Renal cortex interstitium (tissue), 11 donors: ENCODE results near the gene INSYN1. TPM values are rescaled to one million over a fixed set of nuclear protein-coding genes. Genes with fewer than 3 reads are reported as not detected.
"Not testable (repeated sequence)": the region's sequence is repeated elsewhere in the genome, so short reads cannot be mapped to it uniquely, and the experiment has no call there.

ENCODE experiments used
- DNase-seq, 11 donors: peaks; one replicate each; pipeline ENCODE4 v3.0.0-alpha.2; 2013; ENCODE audit warnings: low read depth in 9 of 11, low spot score in 4 of 11; ENCODE audit errors: extremely low read depth in 1 of 11
- polyA plus RNA-seq, 3 donors: library from polyadenylated mRNA; unstranded; fragments of 120-200 nt; gene quantifications; one replicate each; pipeline ENCODE4 v1.2.1, GENCODE V29; 2013; ENCODE audit not compliant: insufficient read length in 3 of 3

Gene INSYN1
- polyA plus RNA-seq, 3 donors = 11.1 to 26.2 (median 22.8) TPM

DNA sequence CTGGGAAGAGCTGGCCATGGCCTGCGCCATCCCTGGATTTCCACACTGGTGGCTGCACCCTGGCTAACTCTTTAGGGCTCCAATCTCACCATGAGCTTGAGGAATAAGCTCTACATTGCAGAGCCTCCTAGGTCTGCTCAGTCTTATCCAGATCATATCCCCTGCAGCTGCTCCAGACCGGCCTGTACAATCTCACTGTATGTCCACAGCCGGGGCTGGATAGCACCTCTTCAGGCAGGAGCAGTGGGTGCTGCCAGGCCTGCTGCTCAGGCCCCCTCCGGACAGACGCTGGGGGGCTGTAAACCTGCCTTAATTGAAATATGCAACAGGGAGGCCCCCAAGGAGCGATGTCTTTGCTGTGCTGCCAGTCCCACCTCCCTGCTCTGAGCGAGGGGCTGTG is 15.6 kb downstream of the INSYN1 start:
- DNase-seq = no peak

DNA sequence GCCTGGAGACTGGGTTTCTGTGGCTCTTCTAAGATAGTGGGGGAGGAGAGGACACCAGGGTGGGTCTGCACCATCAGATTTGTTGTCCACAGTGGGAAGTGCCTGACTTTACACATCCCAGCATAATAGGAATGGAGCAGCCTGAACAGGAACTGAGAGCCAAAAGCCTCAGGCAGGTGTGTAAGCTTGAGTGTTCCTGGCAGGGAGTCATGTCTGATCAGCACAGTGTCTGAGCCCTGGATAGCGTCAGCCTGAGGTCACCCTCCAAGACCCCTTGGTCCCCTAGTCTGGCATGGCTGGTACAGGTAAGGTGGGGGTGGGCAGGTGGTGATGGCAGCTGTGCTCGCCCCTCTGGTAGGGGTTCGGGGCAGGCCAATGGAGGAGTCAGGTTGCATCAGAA is 20.2 kb downstream of the INSYN1 start:
- no peak for DNase-seq

DNA sequence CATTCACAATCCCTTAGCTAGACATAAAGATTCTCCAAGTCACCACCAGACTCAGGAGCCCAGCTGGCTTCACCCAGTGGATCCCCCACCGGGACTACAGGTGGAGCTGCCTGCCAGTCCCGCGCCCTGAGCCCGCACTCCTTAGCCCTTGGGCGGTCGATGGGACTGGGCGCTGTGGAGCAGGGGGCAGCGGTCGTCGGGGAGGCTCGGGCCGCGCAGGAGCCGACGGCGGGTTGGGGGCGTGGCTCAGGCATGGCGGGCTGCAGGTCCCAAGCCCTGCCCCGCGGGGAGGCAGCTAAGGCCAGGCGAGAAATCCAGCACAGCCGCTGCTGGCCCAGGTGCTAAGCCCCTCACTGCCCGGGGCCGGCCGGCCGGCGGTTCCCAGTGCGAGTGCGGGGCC is 21.1 kb downstream of the INSYN1 start:
- DNase-seq = not testable (repeated sequence)

DNA sequence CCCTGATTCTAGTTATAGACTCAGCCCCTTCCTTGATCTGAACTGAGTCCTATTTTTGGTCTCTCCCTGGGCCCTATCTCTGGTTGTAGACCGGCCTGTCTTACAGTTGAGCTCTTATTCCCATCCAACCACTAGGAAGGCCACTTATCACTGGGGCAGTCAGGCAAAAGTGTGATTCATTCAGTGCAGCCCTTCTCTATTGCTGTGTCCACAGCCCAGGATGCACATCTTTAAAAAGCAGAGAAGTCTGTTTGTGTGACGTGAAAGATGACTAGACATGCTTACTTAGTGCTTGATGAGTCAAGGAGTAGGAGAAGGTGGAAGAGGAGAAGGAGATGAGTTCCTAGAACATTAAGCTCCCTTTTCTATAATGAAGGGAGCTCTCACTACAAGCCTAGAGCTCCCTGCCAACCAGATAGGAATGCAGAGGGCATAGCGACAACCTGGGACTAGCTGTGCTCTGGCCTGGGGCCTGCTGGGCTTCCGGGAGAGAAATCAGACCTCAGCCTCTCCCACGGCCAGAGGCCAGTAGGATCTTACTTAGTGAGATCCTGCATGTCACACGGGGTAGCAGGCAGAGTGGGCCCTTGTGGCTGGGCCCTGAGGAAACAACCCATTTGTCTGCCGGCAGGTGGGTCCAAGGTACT is 25.7 kb downstream of the INSYN1 start:
- DNase-seq = no peak

DNA sequence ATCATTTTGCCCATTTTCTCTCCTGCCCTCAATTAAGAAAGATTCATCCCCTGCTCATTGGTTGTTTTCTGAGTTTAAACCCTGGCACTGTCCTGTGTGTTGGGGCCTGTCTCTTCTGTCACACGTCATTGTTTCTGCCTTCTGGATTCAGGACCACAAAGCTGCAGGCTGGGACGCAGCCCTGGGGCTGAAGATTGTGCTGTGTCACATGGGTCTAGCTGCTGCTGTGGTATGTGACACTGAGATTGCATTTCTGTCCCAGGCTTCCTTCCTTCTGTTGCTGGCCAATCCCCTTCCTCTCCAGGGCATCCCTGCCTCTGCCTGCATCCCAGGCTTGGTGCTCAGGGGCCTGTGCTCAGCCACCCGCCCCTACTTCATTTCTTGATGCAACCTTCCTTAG is 28.9 kb downstream of the INSYN1 start:
- DNase-seq = no peak

DNA sequence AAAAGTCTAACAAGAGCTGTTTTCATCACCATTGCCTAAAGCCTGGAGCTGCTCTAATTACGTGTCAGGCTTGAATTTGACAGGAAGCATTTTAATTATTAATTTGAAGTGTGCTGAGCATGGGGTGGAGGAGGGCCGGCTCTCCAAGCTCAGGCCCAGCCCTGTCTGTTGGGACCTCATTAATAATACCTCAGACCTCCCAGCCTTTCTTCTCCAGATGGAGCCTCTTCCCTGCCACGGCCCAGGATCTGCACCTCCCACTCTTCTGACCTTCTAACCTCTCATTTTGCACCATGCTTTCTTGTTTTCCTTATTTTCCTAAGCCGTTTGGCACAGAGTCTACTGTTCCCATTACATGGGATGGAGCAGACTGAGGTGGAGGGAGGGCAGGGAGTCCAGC is 30.0 kb downstream of the INSYN1 start:
- peak in 2 of 11 donors; percentile 13 to 28 for DNase-seq

DNA sequence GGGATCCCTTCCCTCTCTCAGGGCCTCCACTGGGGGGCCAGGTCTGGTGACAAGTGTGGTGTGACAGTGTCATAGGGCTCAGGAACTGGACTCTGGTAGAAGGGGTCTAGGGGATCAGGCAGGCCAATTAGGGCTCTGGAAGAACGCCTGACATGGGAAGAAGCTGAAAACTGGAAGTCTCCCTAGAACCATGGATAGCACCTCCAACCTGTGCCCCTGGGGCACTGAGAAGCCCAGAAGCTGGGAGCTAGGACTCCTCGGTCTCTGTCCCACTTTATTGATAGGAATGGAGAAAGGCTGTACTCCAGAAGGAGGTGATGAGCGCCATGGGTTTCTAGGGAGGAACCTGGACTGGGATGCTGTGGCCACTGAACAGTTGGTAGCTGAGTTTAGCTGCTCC is 30.7 kb downstream of the INSYN1 start:
- DNase-seq = no peak

DNA sequence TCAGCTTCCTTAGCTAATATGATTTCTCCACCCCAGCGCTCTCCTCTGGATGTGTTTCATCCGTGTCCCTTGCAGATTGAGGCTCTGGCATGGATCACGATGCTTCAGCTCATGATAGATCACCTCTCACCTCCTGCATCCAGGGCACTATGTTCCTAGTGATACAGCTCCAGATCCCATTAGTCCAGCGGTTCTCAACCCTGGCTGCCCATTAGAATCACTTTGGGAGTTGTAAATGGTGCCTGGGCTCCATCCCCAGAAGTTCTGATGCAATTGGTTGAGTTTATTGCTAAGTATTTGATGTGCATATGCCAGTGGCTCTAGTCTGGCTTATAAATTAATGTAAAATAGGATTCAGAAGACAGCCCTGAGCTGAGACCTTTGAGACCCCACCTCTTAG is 34.5 kb downstream of the INSYN1 start:
- no peak for DNase-seq

DNA sequence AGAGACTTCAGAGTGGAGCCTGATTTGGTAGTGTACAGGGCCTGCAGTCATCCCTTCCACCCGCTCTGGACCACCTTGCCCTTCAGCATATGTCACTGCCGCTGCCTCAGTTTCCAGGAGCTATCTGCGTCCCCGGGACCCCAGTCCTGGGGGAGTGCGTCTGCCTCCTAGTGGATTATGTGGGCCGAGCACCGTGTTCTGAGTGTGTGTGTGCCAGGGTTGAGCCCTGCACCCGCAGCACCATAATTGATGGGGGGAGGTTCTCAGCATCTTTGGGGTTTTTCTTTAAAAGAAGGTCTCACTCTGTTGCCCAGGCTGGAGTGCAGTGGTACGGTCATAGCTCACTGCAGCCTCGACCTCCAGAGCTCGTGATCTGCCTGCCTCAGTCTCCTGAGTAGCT is 35.3 kb downstream of the INSYN1 start:
- no peak for DNase-seq

DNA sequence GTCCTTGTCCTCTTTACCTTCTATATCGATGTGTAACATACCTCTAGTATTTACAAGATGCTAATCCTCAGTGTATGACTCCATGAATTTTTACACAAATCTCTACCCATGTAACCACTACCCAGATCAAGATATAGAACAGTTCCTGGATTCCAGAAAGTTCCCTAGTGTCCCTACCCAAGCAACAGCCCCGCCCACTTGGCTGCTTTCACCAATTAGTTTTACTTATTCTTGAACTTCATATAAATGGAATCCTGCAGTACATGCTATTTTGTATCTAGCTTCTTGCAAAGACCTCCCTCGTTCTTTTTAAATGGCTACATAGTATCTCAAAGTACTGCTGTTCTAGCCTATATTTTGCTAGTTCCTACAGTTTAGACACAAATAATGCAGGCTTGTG is 35.9 kb downstream of the INSYN1 start:
- no peak for DNase-seq

DNA sequence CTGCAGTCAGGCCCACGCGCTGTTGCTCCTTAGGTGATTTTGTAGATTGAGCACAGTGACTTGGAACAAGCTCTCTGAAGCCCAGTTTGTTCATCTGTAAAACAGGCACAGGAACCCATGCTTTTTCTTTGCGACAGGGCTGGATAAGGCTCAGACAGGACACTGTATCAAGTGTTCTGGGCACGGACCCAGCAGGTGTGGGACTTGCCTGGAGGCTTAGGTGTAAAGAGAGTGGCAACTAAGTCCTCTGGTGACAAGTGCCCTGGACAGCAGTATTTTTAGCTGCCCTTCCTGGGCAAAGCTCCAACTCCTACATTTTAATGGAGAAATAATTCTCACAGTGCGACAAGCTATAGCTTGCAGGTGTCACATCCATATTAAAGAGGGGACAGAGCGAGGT is 36.7 kb downstream of the INSYN1 start:
- DNase-seq = no peak

DNA sequence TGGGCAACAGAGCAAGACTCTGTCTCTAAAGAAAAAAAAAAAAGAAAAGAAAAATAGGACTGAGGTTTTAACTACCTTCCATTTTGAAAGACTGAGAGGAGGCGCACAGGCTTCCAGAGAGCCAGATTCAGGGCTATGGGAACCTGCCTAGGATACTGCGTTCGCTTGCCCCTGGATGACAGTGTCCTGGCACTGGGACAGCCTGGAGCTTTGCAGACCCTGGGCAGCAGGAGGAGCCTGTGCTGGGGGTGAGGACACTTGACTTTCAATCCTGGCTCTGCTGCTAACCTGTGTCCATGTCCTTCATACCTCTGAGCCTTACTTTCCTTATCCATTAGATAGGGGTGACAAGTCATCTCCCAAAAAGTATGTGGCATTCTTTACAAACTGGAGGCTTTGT is 37.7 kb downstream of the INSYN1 start:
- DNase-seq = no peak

DNA sequence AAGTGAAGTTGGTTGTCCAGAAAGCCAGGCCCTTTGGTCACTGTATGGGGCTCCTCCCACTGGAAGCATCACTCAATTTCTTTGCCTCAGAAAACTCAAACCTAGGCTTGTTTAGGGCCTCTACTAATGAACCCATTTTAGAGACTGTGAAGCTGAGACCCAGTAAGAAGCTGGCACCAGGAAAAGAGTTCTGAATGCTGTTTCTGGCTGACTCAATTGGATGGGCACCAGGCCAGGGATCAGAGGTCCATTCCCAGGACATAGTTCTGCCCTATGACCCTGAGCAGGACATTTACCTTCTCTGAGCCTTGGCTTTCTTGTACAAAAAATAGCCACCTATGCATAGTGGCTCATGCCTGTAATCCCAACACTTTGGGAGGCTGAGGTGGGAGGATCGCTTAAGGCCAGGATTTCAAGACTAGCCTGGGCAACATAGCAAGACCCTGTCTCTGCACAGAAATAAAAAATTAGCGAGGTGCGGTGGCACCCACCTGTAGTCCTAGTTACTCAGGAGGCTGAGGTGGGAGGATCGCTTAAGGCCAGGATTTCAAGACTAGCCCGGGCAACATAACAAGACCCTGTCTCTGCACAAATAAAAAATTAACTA is 38.4 kb downstream of the INSYN1 start:
- no peak for DNase-seq

DNA sequence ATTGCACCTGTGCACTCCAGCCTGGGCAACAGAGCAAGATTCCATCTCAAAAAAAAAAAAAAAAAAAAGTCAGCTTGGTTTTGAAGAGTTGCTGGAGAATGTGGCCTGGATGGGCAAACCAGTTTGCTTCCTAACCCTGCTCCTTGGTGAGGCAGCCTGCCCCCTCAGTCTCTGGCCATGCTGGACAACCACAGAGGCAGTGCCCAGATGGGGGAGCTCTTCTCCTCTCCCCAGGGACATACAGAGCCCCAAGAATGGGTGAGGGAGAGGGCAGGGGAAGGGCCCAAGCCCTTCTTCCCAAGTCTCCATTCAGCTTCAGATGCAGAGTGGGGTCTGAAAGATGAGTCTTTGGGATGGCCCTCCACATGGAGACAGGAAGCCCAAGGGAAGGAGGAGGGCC is 41.0 kb downstream of the INSYN1 start:
- no peak for DNase-seq

DNA sequence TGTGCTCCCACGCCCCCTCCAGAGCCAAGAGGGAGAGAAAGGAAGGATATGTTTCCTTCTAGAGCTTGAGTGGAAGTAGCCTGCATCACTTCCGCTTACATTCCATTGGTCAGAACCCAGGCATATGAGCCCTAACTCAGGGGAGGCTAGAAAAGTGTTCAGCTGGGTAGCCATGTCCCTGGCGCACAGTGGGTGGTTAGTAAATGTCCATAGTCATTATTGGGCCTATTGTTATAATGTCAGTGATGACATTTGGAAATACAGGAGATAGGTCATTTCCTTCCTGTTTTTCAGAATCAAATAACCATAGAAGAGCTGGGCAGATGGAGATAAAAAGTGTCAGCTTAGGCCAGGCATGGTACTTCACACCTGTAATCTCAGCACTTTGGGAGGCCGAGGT is 41.6 kb downstream of the INSYN1 start:
- DNase-seq = no peak

DNA sequence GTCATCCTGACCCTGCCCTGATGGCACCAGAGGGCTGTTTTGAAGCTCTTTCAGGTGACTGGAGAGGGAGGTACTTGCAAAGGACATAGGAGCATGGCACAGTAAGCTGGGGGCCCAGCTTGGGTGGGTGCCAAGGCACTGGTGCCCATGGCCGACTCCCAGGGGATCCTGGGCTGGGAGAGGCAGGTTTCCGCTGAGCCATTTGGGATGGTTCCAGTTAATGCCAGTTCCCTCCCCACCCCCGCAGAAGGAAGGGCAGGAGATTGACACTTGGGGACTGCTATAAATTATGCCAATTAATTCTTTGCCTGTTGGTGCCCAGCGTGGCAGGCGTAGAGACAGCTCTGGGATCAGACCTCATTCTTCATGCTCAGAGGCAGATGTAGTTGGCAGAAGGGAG is 42.8 kb downstream of the INSYN1 start:
- DNase-seq = no peak

DNA sequence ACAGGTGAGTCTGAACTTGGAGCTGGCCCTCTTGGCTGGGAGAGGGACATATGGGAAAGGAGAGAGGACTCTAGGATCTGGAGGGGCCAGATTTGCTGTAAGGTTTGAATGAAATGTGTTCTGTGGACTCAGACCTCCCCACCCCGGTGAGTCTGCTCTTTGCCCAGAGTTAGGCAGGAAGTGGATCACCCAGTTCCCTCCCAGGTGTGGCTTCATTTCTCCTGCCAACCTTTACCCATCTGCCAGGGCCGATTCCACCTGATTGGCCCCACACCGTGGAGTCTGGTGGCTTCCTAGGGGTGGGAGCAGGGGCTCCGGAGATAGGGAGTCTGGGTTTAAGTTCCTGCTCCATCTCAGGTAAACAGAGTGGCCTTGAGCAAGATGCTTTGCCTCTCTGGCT is 43.5 kb downstream of the INSYN1 start:
- DNase-seq = no peak

DNA sequence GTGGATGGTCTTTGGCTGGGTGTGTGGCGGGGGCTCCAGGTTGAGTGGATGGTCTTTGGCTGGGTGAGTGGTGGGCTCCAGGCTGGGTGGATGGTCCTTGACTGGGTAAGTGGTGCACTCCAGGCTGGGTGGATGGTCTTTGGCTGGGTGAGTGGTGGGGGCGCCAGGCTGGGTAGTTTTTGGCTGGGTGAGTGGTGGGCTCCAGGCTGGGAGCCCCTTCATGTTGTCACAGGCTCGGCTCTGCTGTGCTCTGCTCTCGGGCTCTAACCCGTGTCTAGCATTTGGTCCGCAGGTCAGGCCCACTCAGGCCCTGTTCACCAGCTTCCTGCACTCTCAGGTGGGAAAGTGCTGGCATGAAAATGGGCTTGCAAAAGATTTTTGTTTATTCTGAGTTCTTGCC is 43.9 kb downstream of the INSYN1 start:
- no peak for DNase-seq

DNA sequence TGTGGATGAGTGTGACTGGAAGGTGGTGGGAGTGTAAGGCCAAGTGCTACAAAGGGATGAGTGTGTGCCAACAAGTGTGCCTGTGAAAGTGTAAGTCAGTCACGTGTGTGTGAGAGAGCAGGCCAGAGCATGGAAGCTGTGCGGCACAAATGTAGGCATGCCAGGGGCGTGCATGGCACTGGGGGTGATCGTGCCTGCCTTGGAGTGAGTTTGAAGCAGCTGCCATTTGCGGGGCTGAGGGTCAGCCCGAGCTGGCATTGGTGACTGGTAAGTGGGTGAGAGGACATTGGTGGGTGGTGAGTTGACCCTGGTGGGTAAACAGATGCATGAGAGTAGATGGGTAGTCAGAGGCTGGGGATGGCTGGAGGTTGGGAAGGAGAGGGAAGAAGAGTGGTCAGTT is 44.5 kb downstream of the INSYN1 start:
- no peak for DNase-seq

DNA sequence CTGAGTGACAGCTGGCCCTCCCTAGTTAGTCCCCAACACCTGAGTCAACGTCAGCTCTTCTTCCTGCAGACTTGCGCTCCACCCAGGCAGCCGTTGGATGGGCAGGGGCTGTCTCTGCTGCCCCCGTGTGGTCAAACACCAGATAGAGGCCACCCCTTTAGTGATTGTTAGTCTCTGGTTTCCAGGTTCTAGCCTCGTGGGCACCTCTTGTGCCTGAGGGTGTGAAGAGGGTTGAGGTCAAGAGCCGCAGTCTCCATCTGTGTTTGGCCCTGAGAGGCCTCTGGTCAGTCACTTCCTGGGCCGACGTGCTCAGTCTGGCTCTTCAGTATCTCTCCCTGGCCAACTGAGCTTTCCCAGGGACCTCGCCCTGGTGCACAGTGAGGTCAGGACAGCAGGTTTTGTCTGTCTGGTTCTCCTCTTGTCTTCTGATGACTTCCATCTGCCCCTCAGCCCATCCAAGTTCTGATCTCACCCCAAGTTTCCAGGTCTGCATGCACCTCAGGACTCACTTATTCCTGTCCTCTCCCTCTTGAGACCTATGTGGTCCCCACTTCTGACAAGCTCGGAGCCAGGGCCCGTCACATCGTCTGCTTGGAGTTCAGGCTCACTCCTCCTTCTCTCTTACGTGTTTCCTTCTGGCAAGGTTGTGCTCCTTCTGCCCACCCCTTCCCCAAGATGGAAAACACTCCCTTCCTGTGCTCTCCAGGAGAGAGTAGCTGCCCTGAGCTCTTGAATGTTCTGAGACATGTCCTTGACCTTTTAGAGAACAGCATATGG is 48.1 kb downstream of the INSYN1 start:
- DNase-seq = peak in 3 of 11 donors; percentile 22 to 41 (median 28)
